Trophoblast cell (in vitro differentiated cells and primary cell): ENCODE measurements around the gene NBAS.

Experiments
- DNase-seq, 2 donors: peaks; one replicate each; pipeline ENCODE4 v3.0.0-alpha.2; 2016
- H2AFZ ChIP-seq: 2 replicates; pipeline ENCODE4 v1.6.1; 2013; ENCODE audit warnings: low read length, moderate library complexity, mild to moderate bottlenecking; ENCODE audit not compliant: insufficient read depth, poor library complexity
- H2AK5ac ChIP-seq: 2 replicates; pipeline ENCODE4 v1.6.1; 2013; ENCODE audit warnings: mild to moderate bottlenecking, low read length
- H2BK120ac ChIP-seq: 2 replicates; pipeline ENCODE4 v1.6.1; 2013; ENCODE audit warnings: low read length, mild to moderate bottlenecking, moderate library complexity; ENCODE audit not compliant: insufficient read depth, poor library complexity
- H2BK12ac ChIP-seq: 2 replicates; pipeline ENCODE4 v1.6.1; 2013; ENCODE audit warnings: mild to moderate bottlenecking, low read length, moderate library complexity
- H2BK5ac ChIP-seq: 2 replicates; pipeline ENCODE4 v1.6.1; 2013; ENCODE audit warnings: low read length, low read depth, moderate library complexity, mild to moderate bottlenecking; ENCODE audit not compliant: poor library complexity
- H3K14ac ChIP-seq: 2 replicates; pipeline ENCODE4 v1.6.1; 2013; ENCODE audit warnings: mild to moderate bottlenecking, low read length
- H3K18ac ChIP-seq: 2 replicates; pipeline ENCODE4 v1.6.1; 2013; ENCODE audit warnings: mild to moderate bottlenecking, low read length
- H3K23ac ChIP-seq: 2 replicates; pipeline ENCODE4 v1.6.1; 2013; ENCODE audit warnings: low read length
- H3K27ac ChIP-seq: 2 replicates; pipeline ENCODE4 v1.5.1; 2013; ENCODE audit warnings: low read depth, mild to moderate bottlenecking, inconsistent platforms, low read length, moderate library complexity
- H3K27me3 ChIP-seq: 2 replicates; pipeline ENCODE4 v1.6.1; 2013; ENCODE audit warnings: inconsistent platforms, mild to moderate bottlenecking, low read length, moderate library complexity; ENCODE audit not compliant: insufficient read depth
- H3K36me3 ChIP-seq, 2 experiments: 1 replicate in 1 of 2; 2 replicates in 1 of 2; pipeline ENCODE4 v1.6.1; 2013; ENCODE audit warnings: low read length in 2 of 2, mild to moderate bottlenecking in 2 of 2, moderate library complexity in 1 of 2; ENCODE audit not compliant: insufficient read depth in 2 of 2, control insufficient read depth in 1 of 2
- H3K4ac ChIP-seq: 2 replicates; pipeline ENCODE4 v1.6.1; 2013; ENCODE audit warnings: low read depth, mild to moderate bottlenecking, low read length, moderate library complexity
- H3K4me1 ChIP-seq, 2 experiments: 1 replicate in 1 of 2; 2 replicates in 1 of 2; pipeline ENCODE4 v1.6.1; 2013; ENCODE audit warnings: low read length in 2 of 2, mild to moderate bottlenecking in 2 of 2, moderate library complexity in 1 of 2; ENCODE audit not compliant: insufficient read depth in 2 of 2, control insufficient read depth in 1 of 2
- H3K4me2 ChIP-seq: 2 replicates; pipeline ENCODE4 v1.6.1; 2013; ENCODE audit warnings: inconsistent platforms, mild to moderate bottlenecking, low read length, moderate library complexity
- H3K4me3 ChIP-seq: 2 replicates; pipeline ENCODE4 v1.5.1; 2013; ENCODE audit warnings: mild to moderate bottlenecking, low read depth, low read length, inconsistent platforms
- H3K79me1 ChIP-seq: one replicate; pipeline ENCODE4 v1.6.1; 2013; ENCODE audit warnings: low read length
- H3K79me2 ChIP-seq: 2 replicates; pipeline ENCODE4 v1.6.1; 2013; ENCODE audit warnings: low read length, mild to moderate bottlenecking; ENCODE audit not compliant: control insufficient read depth, insufficient read depth, poor library complexity
- H3K9ac ChIP-seq: 2 replicates; pipeline ENCODE4 v1.6.1; 2013; ENCODE audit warnings: mild to moderate bottlenecking, low read length
- H3K9me3 ChIP-seq: 2 replicates; pipeline ENCODE4 v1.6.1; 2013; ENCODE audit warnings: low read depth, mild to moderate bottlenecking, control low read depth, inconsistent platforms, low read length; ENCODE audit not compliant: insufficient read depth
- H4K12ac ChIP-seq: 2 replicates; pipeline ENCODE4 v1.6.1; 2013; ENCODE audit warnings: low read depth, mild to moderate bottlenecking, low read length, moderate library complexity
- H4K8ac ChIP-seq: 2 replicates; pipeline ENCODE4 v1.6.1; 2013; ENCODE audit warnings: low read depth, mild to moderate bottlenecking, low read length, moderate library complexity
- H4K91ac ChIP-seq: one replicate; pipeline ENCODE4 v1.6.1; 2013; ENCODE audit warnings: low read depth, mild to moderate bottlenecking, low read length, moderate library complexity
- WGBS: extraction: QIAGEN DNeasy Blood & Tissue Kit; methylation state at CpG from one replicate; pipeline ENCODE4 v1.1.7; 2013; ENCODE audit warnings: missing lambda C conversion rate; ENCODE audit not compliant: insufficient read length, insufficient coverage; ENCODE audit errors: extremely low coverage; 5-methylcytosine and 5-hydroxymethylcytosine counted together

Gene NBAS

GRCh38 chr2:15303874-15304273 is 257.3 kb downstream of the NBAS start:
- Histone ChIP-seq H3K27me3 (no peaks in the 10 kb centered on the region), H4K12ac (no peak overlapping the region), H2BK120ac (no peak overlapping the region), H3K4me3 (no peak overlapping the region), H2AK5ac (no peak overlapping the region), H3K27ac (no peak overlapping the region), H3K36me3 (peaks cover 7 to 11% of the 10 kb centered on the region in 2 experiments), H3K79me1 (no peaks in the 10 kb centered on the region), H3K4me1 (no peaks in the 10 kb centered on the region), H2AFZ (no peak overlapping the region), H2BK5ac (no peak overlapping the region), H3K9ac (no peak overlapping the region), H3K4me2 (no peak overlapping the region), H3K14ac (no peak overlapping the region), H3K18ac (no peak overlapping the region), H3K9me3 (no peaks in the 10 kb centered on the region), H4K8ac (no peak overlapping the region), H2BK12ac (no peak overlapping the region), H3K79me2 (no peaks in the 10 kb centered on the region), H3K4ac (no peak overlapping the region), H4K91ac (no peak overlapping the region), H3K23ac (no peak overlapping the region)
- no peak for DNase-seq
- WGBS = no CpG with 5 or more reads among the region's 2 CpGs

GRCh38 chr2:15302154-15302553 is 259.0 kb downstream of the NBAS start:
- no peaks in the 10 kb centered on the region for H3K4me1 ChIP-seq
- H3K4me2 ChIP-seq = no peak overlapping the region
- no peak overlapping the region for H3K4ac ChIP-seq
- no peak overlapping the region for H3K27ac ChIP-seq
- H2AFZ ChIP-seq = no peak overlapping the region
- no peak overlapping the region for H4K91ac ChIP-seq
- no CpG with 5 or more reads among the region's 3 CpGs for WGBS
- H3K79me1 ChIP-seq = no peaks in the 10 kb centered on the region
- DNase-seq = no peak
- H3K14ac ChIP-seq = no peak overlapping the region
- no peak overlapping the region for H3K23ac ChIP-seq
- H3K9ac ChIP-seq = no peak overlapping the region
- no peak overlapping the region for H3K18ac ChIP-seq
- no peak overlapping the region for H4K12ac ChIP-seq
- no peak overlapping the region for H2AK5ac ChIP-seq
- H2BK120ac ChIP-seq = no peak overlapping the region
- no peaks in the 10 kb centered on the region for H3K79me2 ChIP-seq
- no peak overlapping the region for H2BK12ac ChIP-seq
- peaks cover 7 to 9% of the 10 kb centered on the region in 2 experiments for H3K36me3 ChIP-seq
- no peak overlapping the region for H3K4me3 ChIP-seq
- H3K9me3 ChIP-seq = no peaks in the 10 kb centered on the region
- no peaks in the 10 kb centered on the region for H3K27me3 ChIP-seq
- no peak overlapping the region for H4K8ac ChIP-seq
- no peak overlapping the region for H2BK5ac ChIP-seq

GRCh38 chr2:15300624-15301573 is 260.2 kb downstream of the NBAS start:
- Histone ChIP-seq H3K9ac (no peak overlapping the region), H2AFZ (no peak overlapping the region), H2BK5ac (no peak overlapping the region), H3K79me2 (no peaks in the 10 kb centered on the region), H3K4me1 (no peaks in the 10 kb centered on the region), H3K4ac (no peak overlapping the region), H4K8ac (no peak overlapping the region), H2BK12ac (no peak overlapping the region), H3K4me2 (no peak overlapping the region), H4K12ac (no peak overlapping the region), H4K91ac (no peak overlapping the region), H3K79me1 (no peaks in the 10 kb centered on the region), H3K27me3 (no peaks in the 10 kb centered on the region), H3K4me3 (no peak overlapping the region), H3K9me3 (no peaks in the 10 kb centered on the region), H3K18ac (no peak overlapping the region), H3K27ac (no peak overlapping the region), H3K36me3 (peaks cover 3 to 7% of the 10 kb centered on the region in 2 experiments), H2BK120ac (no peak overlapping the region), H2AK5ac (no peak overlapping the region), H3K23ac (no peak overlapping the region), H3K14ac (no peak overlapping the region)
- WGBS = no CpG with 5 or more reads among the region's 11 CpGs
- DNase-seq = no peak

GRCh38 chr2:15299904-15300520 is 261.1 kb downstream of the NBAS start:
- no peak overlapping the region for H2BK12ac ChIP-seq
- H3K4me3 ChIP-seq = no peak overlapping the region
- no peaks in the 10 kb centered on the region for H3K27me3 ChIP-seq
- H3K79me1 ChIP-seq = no peaks in the 10 kb centered on the region
- no peak overlapping the region for H2BK5ac ChIP-seq
- no peak overlapping the region for H2AK5ac ChIP-seq
- H3K27ac ChIP-seq = no peak overlapping the region
- no peak overlapping the region for H3K4me2 ChIP-seq
- no peaks in the 10 kb centered on the region for H3K4me1 ChIP-seq
- H3K36me3 ChIP-seq = peaks cover 3 to 7% of the 10 kb centered on the region in 2 experiments
- H3K79me2 ChIP-seq = no peaks in the 10 kb centered on the region
- WGBS = no CpG with 5 or more reads among the region's 4 CpGs
- DNase-seq = no peak
- H4K8ac ChIP-seq = no peak overlapping the region
- H3K4ac ChIP-seq = no peak overlapping the region
- no peak overlapping the region for H2BK120ac ChIP-seq
- H3K18ac ChIP-seq = no peak overlapping the region
- no peak overlapping the region for H3K14ac ChIP-seq
- no peaks in the 10 kb centered on the region for H3K9me3 ChIP-seq
- H3K9ac ChIP-seq = no peak overlapping the region
- H2AFZ ChIP-seq = no peak overlapping the region
- no peak overlapping the region for H4K91ac ChIP-seq
- H3K23ac ChIP-seq = no peak overlapping the region
- H4K12ac ChIP-seq = no peak overlapping the region
